ENCODE results near the gene PKN1.

The PKN1 gene

DNA sequence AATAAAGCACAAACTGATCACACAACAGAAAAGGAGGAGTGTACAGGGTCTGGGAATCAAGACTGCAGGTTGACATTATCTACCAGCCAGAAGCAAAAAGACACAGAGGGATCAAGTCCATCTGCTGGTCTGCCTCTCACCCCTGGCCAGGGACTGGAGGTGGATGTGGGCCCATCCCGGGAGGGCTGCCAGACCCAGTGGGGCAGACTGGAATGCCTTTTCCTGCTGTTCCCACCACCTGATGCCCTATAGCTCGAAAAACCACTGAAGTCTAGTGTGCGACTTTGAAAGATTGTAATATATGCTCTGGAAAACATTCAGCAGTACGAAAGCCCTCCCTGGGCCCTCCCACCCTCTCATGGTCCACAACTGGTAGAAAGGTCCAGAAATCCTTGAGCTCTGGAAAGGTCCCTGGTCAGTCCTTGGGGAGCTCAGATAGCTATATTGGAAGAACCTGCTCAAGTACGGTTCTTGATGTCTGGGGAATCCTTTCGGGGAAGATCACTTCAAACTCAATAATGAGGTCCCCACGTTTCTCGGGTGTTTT, 82.5 kb downstream of the PKN1 start:
- no peak for DNase-seq (ENCODE audit: low read depth)
- H3K4me3 ChIP-seq (ENCODE audit: low read length): peak overlapping the region; percentile 95

DNA sequence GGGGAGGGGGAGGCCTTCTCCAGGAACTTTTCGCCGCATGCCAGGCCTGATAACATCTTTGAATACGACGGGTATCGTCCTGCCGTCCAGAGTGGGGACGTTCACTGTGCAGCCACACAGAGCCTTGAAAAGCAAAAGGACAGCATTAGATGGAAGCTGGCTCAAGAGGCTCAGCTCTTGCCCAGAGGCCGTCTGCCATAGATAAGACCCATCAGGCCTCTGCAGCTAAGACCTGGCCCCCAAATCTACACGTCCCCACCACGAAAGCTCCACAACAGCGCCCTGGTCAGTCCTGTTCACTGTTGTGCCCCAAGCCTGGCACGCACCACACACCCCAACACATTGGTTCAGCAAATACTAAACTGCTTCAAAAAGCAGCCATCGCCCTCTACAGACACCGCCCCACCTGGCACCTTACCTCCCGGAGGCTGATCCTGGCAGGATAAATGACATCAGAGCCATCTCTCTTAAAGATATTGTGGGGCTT, 83.0 kb downstream of the PKN1 start:
- TF ChIP-seq CTCF (conservative IDR thresholded peaks at IDR 0.05; ENCODE audit: low read length): no peak
- DNase-seq (ENCODE audit: low read depth): no peak
- H3K4me3 ChIP-seq (ENCODE audit: low read length): peak overlapping the region; percentile 95

More for the DNA sequence above, 82.5 kb downstream of the PKN1 start:
- no peak for TF ChIP-seq CTCF (conservative IDR thresholded peaks at IDR 0.05; ENCODE audit: low read length)

DNA sequence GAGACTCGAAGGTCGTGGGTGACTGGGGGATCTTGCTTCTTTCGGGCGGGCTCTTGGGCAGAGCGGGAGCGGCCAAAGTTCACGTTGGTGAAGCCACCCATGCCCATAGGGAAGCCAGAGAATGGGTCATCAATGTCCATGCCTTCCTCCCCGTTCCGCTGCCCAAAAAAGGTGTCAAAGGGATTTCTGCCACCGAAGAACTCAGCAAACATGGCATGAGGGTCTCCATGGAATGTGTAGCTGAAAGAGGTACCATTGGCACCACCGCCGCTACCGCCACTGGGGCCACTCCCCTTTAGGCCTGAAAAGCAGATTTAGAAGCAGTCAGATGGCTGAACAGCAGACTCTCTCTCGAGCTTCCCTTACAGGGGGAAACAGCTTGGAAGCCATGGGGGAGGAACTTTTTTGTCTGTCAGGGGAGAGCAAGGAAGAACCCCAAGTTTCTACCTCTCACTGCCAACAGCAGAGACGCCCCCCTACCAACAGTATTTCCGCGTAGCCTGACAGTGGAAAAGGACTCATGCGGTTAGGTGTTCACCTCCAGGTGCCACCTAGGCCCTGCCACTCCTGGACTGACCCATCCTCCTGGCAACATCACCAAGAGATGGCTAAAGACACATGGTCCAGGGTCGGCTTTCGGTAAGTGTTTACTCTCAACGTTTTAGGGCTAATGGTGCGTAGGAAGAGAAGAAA, 83.8 kb downstream of the PKN1 start:
- DNase-seq (ENCODE audit: low read depth): no peak
- no peak for TF ChIP-seq CTCF (conservative IDR thresholded peaks at IDR 0.05; ENCODE audit: low read length)
- H3K4me3 ChIP-seq (ENCODE audit: low read length): peak overlapping the region; percentile 95

DNA sequence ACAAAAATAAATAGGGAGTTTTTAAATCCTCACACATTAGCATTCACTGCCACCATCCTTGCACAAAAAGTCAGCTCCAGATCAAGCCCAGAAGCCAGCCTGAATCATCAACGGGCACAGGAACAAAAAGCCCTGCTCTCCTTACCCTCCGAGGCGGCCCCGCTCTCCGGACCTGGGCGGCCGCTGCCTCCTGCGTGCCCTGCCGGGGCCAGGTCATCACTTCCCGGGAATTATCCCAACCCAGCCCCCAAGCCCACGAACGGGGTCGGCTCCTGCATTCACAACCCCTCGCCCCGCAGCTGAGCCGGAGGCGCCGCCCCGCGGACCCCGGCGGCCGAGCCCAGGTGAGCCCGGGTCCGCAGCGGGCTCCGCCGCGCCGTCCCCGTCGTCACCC, 84.3 kb downstream of the PKN1 start:
- peak; percentile 35 for DNase-seq (ENCODE audit: low read depth)

GRCh38 chr19:14517840-14518505, 84.9 kb downstream of the PKN1 start, which contains the start of gene DNAJB1:
TSS of gene DNAJB1 (minus strand) at chr19:14518397. CDS start at chr19:14518349, 48 bp downstream.
- TF ChIP-seq CTCF (conservative IDR thresholded peaks at IDR 0.05; ENCODE audit: low read length): no peak
- DNase-seq (ENCODE audit: low read depth): peak; percentile 82
- H3K4me3 ChIP-seq (ENCODE audit: low read length): peak within 1 kb of the TSS; percentile 95

More for the DNA sequence above, 84.3 kb downstream of the PKN1 start:
- H3K4me3 ChIP-seq (ENCODE audit: low read length): peak overlapping the region; percentile 95
- TF ChIP-seq CTCF (conservative IDR thresholded peaks at IDR 0.05; ENCODE audit: low read length): no peak

DNA sequence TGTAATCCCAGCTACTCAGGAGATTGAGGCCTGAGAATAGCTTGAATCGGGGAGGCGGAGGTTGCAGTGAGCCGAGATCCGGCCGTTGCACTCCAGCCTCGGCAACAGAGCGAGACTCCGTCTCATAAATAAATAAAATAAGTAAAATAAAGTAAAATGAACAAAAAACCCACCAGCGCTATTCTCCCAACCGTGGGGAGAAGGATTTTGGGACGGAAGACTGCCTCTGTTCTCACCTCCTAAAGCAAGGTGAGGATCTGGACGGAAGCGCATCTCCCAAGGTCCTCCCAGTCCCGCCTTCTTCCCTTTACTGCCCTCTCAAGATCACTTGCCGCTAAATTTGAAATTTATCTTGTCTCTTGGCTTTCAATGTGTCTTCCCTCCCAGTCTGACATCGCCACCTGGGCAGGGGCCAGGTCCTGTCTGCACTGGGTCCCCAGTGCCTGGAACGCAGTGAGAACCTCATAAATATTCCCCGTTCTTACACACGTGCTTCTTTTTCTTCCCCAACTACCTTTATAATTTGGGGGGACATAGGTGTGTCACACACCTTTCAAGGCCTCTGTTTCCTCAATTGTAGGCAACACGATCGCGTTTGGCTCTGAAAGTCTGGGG, 86.2 kb downstream of the PKN1 start:
- no peak for DNase-seq (ENCODE audit: low read depth)
- no peak for TF ChIP-seq CTCF (conservative IDR thresholded peaks at IDR 0.05; ENCODE audit: low read length)
- H3K4me3 ChIP-seq (ENCODE audit: low read length): no peak overlapping the region

All from AG10803 (cell line).